ES-I3 (cell line): ENCODE measurements around the gene RTP5.

Source experiments
- H3K36me3 ChIP-seq: 2 replicates; pipeline ENCODE4 v1.6.1; 2013; ENCODE audit warnings: mild to moderate bottlenecking, low read length, control low read depth, moderate library complexity; ENCODE audit not compliant: insufficient read depth
- H3K4me1 ChIP-seq: 2 replicates; pipeline ENCODE4 v1.6.1; 2013; ENCODE audit warnings: mild to moderate bottlenecking, control low read depth, low read length; ENCODE audit not compliant: insufficient read depth
- H3K9ac ChIP-seq: 2 replicates; pipeline ENCODE4 v1.6.1; 2013; ENCODE audit warnings: low read depth, mild to moderate bottlenecking, low read length, moderate library complexity
- H3K9me3 ChIP-seq: 2 replicates; pipeline ENCODE4 v1.6.1; 2013; ENCODE audit warnings: mild to moderate bottlenecking, low read length, moderate library complexity; ENCODE audit not compliant: control insufficient read depth, insufficient read depth

RTP5 gene

GRCh38 chr2:241877989-241878970 lies 8.8 kb downstream of the RTP5 start:
- Histone ChIP-seq H3K36me3 (no peaks in the 10 kb centered on the region), H3K9me3 (no peaks in the 10 kb centered on the region; the same call in 1 of the 2 replicates), H3K4me1 (peaks cover 11% of the 10 kb centered on the region; the same call in 1 of the 2 replicates), H3K9ac (no peak overlapping the region)

- no peak overlapping the region for H3K9ac ChIP-seq
- peaks cover 11% of the 10 kb centered on the region; the same call in 1 of the 2 replicates for H3K4me1 ChIP-seq
Measured at GRCh38 chr2:241879326-241879725, 9.8 kb downstream of the RTP5 start.

GRCh38 chr2:241880311-241881073 lies 11.0 kb downstream of the RTP5 start:
- Histone ChIP-seq H3K36me3 (no peaks in the 10 kb centered on the region), H3K9ac (peak overlapping the region; percentile 81; the same call in 1 of the 2 replicates), H3K9me3 (no peaks in the 10 kb centered on the region), H3K4me1 (peaks cover 11% of the 10 kb centered on the region; the same call in 1 of the 2 replicates)

More at GRCh38 chr2:241879326-241879725, 9.8 kb downstream of the RTP5 start:
- Histone ChIP-seq H3K9me3 (no peaks in the 10 kb centered on the region), H3K36me3 (no peaks in the 10 kb centered on the region)

- Histone ChIP-seq H3K9me3 (no peaks in the 10 kb centered on the region), H3K4me1 (peaks cover 11% of the 10 kb centered on the region; the same call in 1 of the 2 replicates)
Measured at GRCh38 chr2:241882091-241882625, 12.6 kb downstream of the RTP5 start.

GRCh38 chr2:241884951-241885290 lies 15.4 kb downstream of the RTP5 start:
- no peaks in the 10 kb centered on the region for H3K36me3 ChIP-seq
- no peaks in the 10 kb centered on the region for H3K9me3 ChIP-seq
- H3K4me1 ChIP-seq, result peaks cover 11% of the 10 kb centered on the region; the same call in 1 of the 2 replicates
- no peak overlapping the region for H3K9ac ChIP-seq

More at GRCh38 chr2:241882091-241882625, 12.6 kb downstream of the RTP5 start:
- Histone ChIP-seq H3K36me3 (no peaks in the 10 kb centered on the region), H3K9ac (peak overlapping the region; percentile 49; the same call in 1 of the 2 replicates)

- Histone ChIP-seq H3K4me1 (peaks cover 11% of the 10 kb centered on the region; the same call in 1 of the 2 replicates), H3K9me3 (no peaks in the 10 kb centered on the region), H3K9ac (no peak overlapping the region), H3K36me3 (no peaks in the 10 kb centered on the region)
Measured at GRCh38 chr2:241885291-241885945, 15.9 kb downstream of the RTP5 start.

GRCh38 chr2:241885946-241886643 lies 16.6 kb downstream of the RTP5 start:
- Histone ChIP-seq H3K9me3 (no peaks in the 10 kb centered on the region), H3K9ac (no peak overlapping the region), H3K4me1 (peaks cover 11% of the 10 kb centered on the region; the same call in 1 of the 2 replicates), H3K36me3 (no peaks in the 10 kb centered on the region)

- H3K9me3 ChIP-seq, result no peaks in the 10 kb centered on the region
- H3K36me3 ChIP-seq, result no peaks in the 10 kb centered on the region
- no peak overlapping the region for H3K9ac ChIP-seq
- peaks cover 10% of the 10 kb centered on the region; the same call in 1 of the 2 replicates for H3K4me1 ChIP-seq
Measured at GRCh38 chr2:241886840-241887447, 17.4 kb downstream of the RTP5 start.

- Histone ChIP-seq H3K9ac (no peak overlapping the region), H3K36me3 (no peaks in the 10 kb centered on the region), H3K4me1 (0 out of 2 replicates have a peak, but pooled peaks cover 3% of the 10 kb centered on the region), H3K9me3 (no peaks in the 10 kb centered on the region)
Measured at GRCh38 chr2:241887806-241888522, 18.4 kb downstream of the RTP5 start.

- Histone ChIP-seq H3K4me1 (0 out of 2 replicates have a peak, but pooled peaks cover 3% of the 10 kb centered on the region), H3K9ac (no peak overlapping the region), H3K36me3 (no peaks in the 10 kb centered on the region), H3K9me3 (no peaks in the 10 kb centered on the region)
Measured at GRCh38 chr2:241888641-241889040, 19.1 kb downstream of the RTP5 start.

GRCh38 chr2:241890524-241891235 lies 21.2 kb downstream of the RTP5 start:
- H3K9ac ChIP-seq, result no peak overlapping the region
- no peaks in the 10 kb centered on the region for H3K9me3 ChIP-seq
- 0 out of 2 replicates have a peak, but pooled peaks cover 3% of the 10 kb centered on the region for H3K4me1 ChIP-seq
- H3K36me3 ChIP-seq, result no peaks in the 10 kb centered on the region
